Measurements from ENCODE around the gene GCFC2.
"Not testable (repeated sequence)": the region's sequence is repeated elsewhere in the genome, so short reads cannot be mapped to it uniquely, and the experiment has no call there.

GCFC2 gene

DNA sequence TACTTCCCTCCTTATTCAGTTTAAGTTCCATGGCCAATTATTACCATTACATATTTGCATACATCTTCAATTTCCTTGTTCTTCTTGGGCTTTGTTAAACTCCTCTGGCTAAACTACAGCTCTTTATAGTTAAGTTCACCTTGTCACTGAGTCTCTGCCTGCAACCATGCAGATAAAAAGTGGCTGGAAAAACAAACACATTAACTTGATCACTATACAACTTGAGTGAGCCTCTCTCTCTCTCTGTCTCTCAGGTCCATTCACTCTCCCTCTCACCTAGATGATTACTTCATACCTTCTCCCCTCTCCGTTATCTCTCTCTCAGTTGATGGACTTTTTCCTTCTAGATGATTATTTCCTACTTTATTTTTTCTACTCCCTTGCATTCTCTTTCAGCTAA lies 30.3 kb downstream of the GCFC2 start:
- TF ChIP-seq, protein P1, sequence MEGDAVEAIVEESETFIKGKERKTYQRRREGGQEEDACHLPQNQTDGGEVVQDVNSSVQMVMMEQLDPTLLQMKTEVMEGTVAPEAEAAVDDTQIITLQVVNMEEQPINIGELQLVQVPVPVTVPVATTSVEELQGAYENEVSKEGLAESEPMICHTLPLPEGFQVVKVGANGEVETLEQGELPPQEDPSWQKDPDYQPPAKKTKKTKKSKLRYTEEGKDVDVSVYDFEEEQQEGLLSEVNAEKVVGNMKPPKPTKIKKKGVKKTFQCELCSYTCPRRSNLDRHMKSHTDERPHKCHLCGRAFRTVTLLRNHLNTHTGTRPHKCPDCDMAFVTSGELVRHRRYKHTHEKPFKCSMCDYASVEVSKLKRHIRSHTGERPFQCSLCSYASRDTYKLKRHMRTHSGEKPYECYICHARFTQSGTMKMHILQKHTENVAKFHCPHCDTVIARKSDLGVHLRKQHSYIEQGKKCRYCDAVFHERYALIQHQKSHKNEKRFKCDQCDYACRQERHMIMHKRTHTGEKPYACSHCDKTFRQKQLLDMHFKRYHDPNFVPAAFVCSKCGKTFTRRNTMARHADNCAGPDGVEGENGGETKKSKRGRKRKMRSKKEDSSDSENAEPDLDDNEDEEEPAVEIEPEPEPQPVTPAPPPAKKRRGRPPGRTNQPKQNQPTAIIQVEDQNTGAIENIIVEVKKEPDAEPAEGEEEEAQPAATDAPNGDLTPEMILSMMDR (IDR thresholded peaks at IDR 0.05; ENCODE audit: borderline replicate concordance, insufficient read depth, low read depth, low read length): no peak
- H3K4me3 ChIP-seq (ENCODE audit: low read depth, low read length): no peak overlapping the region

DNA sequence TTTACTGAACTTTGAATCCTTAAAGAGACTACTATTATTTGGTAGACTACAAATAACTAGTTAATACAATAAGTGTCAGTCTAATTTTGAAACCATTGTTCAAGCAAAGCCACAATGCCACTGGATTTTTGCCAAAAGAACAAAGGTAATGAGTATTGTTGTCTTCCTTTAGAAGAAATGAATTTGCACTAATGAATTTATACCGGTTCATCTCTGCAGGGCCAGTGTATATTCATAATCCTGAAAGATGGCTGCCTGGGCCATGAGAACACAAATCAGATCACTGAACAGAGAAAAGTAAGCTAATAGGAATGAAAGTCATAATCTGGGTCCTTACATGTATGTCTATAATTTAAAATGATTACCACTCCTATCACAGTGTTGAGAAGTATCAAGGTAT lies 31.2 kb downstream of the GCFC2 start:
- no peak overlapping the region for H3K4me3 ChIP-seq (ENCODE audit: low read depth, low read length)
- TF ChIP-seq, protein P1 (IDR thresholded peaks at IDR 0.05; ENCODE audit: borderline replicate concordance, insufficient read depth, low read depth, low read length): no peak

DNA sequence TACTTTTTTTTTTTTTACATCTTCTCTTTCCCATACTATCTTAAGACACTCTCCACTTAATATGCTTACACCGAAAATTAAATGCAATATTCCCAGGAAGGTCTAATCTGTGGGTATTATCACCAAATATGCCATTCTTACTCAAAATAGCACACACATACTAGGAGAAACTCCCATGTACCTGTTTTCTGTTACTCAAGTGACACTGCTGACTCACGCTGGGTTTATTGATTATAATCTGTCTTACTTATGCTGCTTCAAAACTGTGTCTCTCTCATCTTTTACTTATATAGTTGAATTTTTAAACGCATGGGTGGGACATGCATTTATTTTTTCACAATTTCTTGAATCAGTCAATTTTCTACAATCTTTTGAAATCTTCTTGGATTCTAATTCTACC lies 34.3 kb downstream of the GCFC2 start:
- TF ChIP-seq, protein P1 (IDR thresholded peaks at IDR 0.05; ENCODE audit: borderline replicate concordance, insufficient read depth, low read depth, low read length): no peak
- no peak overlapping the region for H3K4me3 ChIP-seq (ENCODE audit: low read depth, low read length)

DNA sequence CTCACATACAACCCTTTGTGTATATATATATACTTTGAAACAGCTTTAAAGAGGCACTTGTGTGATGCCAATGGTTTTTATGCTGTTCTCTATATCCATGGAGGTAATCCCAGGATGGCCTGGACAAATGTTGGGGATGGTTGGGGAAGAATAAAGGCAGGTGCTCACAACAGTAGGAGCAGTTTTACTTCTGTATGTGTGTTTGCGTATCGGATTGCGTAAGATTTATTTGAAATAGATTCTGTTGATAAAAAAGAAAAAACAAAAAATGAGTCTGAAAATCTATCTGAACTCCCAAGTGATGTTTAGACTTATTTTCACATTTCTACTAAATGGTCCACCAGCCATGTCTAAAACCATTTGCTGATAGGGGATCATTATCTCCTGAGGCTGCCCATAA lies 34.8 kb downstream of the GCFC2 start:
- TF ChIP-seq, protein P1 (IDR thresholded peaks at IDR 0.05; ENCODE audit: borderline replicate concordance, insufficient read depth, low read depth, low read length): no peak

DNA sequence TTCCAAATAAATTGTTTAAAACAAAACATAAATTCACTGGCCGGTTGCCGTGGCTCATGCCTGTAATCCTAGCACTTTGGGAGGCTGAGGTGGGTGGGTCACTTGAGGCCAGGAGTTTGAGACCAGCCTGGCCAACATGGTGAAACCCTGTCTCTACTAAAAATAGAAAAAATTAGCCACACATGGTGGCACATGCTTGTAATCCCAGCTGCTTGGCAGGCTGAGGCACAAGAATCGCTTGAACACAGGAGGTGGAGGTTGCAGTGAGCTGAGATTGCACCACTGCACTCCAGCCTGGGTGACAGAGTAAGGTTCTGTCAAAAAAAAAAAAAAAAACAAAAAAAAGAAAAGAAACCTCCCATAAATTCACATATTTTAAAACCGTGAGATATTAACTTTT lies 35.3 kb downstream of the GCFC2 start:
- H3K4me3 ChIP-seq (ENCODE audit: low read depth, low read length): not testable (repeated sequence)

More for the DNA sequence above, 34.8 kb downstream of the GCFC2 start:
- no peak overlapping the region for H3K4me3 ChIP-seq (ENCODE audit: low read depth, low read length)

DNA sequence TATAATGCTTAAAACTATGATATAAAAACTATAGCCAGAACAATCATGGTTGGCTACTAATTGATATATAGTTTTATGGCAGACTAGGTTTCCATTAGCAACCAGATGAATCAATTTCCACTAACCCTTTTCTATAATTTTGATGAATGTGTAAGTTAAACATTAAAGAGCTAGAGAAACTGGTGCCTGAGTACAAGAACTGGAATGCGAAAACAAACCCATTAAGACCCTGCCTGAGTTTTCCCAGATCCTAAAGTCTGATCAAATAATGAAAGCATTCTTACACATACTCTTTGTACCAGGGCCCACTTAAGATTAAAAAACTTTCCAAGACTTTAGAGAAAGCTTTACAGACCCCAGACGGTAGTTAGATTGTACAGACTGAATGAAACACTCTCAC lies 42.8 kb downstream of the GCFC2 start:
- H3K4me3 ChIP-seq (ENCODE audit: low read depth, low read length): no peak overlapping the region
- TF ChIP-seq, protein P1 (IDR thresholded peaks at IDR 0.05; ENCODE audit: borderline replicate concordance, insufficient read depth, low read depth, low read length): no peak

DNA sequence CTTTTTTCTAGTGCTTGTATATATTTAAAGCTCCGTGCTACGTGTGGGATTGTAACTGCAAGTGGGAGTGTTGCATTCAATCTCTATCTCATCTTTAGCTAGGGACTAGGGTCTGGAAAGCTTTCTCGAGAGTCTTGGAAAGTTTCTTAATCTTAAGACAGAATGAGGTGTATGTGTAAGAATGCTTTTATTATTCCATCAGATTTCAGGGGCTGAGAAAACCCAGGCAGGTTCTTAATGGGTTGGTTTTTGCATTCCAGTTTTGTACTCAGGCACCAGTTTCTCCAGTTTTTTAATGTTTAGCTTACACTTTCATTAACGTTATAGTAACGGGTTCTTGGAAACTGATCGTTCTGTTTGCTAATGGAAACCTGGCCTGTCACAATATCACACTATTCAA lies 43.8 kb downstream of the GCFC2 start:
- TF ChIP-seq, protein P1 (IDR thresholded peaks at IDR 0.05; ENCODE audit: borderline replicate concordance, insufficient read depth, low read depth, low read length): no peak
- H3K4me3 ChIP-seq (ENCODE audit: low read depth, low read length): no peak overlapping the region

DNA sequence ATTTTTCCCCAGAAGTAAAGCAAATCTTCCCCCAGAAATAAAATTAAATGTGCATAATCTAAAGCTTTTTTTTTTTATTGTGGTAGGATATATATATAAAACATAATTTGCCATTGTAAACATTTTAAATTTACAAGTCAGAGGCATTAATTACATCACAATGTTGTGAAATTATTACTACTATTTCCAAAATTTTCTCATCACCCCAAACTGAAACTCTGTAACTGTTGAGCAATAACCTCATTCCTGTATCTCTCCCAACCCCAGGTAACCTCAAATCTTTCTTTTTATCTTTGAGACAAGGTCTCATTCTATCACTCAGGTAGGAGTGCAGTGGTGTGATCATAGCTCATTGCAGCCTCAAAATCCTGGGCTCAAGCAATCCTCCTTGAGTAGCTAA lies 52.9 kb downstream of the GCFC2 start:
- H3K4me3 ChIP-seq (ENCODE audit: low read depth, low read length): no peak overlapping the region
- TF ChIP-seq, protein P1 (IDR thresholded peaks at IDR 0.05; ENCODE audit: borderline replicate concordance, insufficient read depth, low read depth, low read length): no peak

All from GM12875 (cell line).